ENCODE measurements around the gene TNFRSF14.

The TNFRSF14 gene

DNA sequence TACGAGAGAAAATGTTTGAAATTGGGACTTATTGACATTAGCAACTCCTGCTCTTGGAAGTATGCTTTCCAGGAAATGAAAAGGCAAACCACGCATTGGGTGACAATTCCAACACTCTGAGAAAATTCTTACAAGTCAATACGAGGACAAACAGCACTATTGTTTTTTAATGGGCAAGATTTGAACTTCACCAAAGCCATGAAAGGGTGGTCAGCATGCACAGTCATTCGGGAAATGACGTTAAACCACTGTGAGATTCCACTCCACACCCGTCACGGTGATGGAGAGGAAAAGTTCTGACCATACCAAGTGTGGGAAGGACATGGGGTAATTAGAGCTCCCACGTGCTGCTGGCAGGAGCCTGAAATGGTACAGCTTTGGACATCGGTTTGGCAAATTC, 18.2 kb downstream of the TNFRSF14 start:
- no peak for TF ChIP-seq CTCF (IDR thresholded peaks at IDR 0.05)

DNA sequence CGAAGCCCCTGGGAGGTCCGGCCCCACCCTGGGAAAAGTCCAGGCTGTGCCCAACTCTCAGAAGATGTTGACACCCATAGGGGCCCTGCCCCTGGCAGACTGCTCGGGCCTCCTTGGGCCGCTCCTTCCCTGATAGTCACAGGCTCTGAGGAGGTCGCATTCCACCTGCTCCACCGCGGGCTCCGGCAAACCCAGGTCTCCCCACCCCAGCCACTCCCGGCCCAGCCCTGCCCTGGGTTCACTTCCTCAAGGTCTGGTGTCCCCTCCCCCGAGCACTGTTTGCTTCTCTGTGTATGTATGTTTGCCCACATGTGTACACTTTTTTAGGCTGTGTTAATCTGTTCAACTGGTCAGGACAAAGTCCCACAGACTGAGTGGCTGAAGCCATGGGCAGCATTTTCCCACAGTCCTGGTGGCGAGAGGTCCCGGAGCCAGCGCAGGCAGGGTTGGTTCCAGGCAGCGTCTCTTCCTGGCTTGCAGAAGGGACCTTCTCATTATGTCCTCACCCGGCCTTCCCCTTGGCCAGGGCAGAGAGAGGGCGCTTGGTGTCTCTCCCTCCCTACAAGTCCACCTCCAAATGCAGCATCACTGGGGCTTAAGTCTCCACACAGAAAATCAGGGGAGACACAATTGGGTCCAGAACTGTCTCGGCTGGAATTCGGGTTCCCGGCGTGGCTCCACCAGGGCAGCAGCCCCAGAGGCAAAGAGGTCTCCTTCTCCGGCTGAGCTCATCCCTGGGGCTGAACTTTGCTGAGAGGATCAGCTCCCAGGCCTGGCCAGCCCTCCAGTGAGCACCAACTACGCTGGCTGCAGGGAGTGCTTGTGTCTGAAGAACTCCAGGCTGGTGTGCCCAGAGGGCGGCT, 19.9 kb downstream of the TNFRSF14 start:
- TF ChIP-seq CTCF (IDR thresholded peaks at IDR 0.05) = no peak

DNA sequence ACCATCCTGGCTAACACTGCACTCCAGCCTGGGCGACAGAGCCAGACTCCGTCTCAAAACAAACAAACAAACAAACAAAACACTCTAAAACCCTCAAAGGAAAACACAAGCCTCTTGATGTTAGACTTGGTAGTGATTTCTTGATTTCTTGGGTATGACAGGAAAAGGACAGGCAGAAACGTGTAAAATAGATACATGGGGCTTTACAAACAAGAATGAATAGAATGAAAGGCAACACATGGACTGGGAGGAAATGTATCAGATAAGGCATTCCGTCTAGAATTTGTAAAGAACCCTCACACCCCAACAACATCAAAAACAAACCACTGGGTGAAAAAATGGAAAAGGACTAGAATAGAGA, 22.6 kb downstream of the TNFRSF14 start:
- TF ChIP-seq CTCF (IDR thresholded peaks at IDR 0.05) = no peak

DNA sequence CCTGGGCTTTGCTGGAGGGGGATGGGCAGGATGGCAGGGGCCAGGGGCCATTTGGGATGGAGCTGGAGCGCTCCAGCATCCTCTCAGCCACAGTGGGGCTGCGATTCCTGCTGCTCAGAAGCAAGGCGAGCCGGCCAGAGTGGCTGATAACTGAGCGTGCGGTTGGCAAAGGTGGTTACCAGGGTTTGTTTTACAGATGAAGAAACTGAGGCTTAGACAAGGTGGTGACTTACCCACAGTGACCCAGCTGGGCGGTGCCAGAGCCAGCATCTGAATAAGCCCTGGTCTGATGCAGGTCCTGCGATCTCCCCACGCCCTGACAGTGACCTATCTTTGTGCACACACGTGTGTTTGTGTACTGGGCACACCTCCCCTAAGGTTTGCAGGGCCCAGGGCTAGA, 24.5 kb downstream of the TNFRSF14 start:
- no peak for TF ChIP-seq CTCF (IDR thresholded peaks at IDR 0.05)

GRCh38 chr1:2582391-2582790, 26.2 kb downstream of the TNFRSF14 start:
- no peak for TF ChIP-seq CTCF (IDR thresholded peaks at IDR 0.05)

DNA sequence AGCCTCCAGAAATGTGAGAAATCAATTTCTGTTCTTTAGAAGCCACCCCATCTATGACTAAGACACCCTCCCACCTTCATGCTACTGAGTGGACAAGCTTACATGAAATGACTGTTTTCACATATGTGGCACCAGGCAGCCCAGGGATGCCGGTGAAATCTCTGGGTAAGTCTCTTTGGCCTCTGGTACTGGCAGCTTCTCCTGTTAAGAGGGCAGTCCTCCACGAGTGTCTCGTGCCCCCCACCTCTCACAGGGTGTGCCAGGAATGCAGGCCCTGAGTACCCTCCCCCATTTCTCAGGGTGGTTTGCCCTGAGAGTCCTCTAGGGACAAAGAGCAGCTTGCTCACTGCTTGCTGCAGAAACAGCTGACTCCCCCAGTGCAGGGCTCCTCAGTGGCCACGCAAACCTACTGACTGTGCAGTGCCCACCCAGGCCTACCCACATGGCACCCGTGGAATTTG, 27.2 kb downstream of the TNFRSF14 start:
- no peak for TF ChIP-seq CTCF (IDR thresholded peaks at IDR 0.05)

DNA sequence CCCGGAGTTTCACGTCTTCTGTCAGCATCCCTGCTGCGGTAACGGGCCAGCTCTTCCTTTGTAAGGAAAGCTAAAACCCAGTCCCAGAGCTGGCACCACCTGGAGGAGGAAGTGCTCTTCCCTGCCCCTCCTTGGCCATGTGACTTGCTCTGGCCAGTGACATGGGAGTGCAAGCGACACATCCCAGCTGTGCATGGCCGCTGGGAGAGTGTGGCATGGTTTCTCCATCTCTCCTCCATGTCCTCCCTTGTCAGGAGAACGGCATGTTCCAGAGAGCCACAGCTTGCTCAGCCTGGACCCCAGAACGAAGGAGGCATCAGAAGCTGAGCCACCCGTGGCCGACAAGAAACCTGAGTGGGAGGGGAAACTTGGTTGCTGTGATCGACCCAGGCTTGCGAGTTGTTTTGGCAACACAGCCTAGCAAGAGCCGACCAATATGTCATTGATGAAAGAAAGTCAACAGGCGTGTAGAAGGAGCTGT, 27.7 kb downstream of the TNFRSF14 start:
- TF ChIP-seq CTCF (IDR thresholded peaks at IDR 0.05) = no peak

Measured in LNCAP (cell line).